CD4-positive, alpha-beta memory T cell (primary cell): ENCODE measurements around the gene TNFAIP3. TPM values are rescaled to one million over a fixed set of nuclear protein-coding genes. Genes with fewer than 3 reads are reported as not detected.

ENCODE experiments used
- CTCF ChIA-PET: fragments of 350-600 bp; sonication (Branson Sonifier 250); formaldehyde crosslinking; loops from one replicate; lab custom pipeline; 2021; ENCODE audit warnings: inconsistent platforms; ENCODE audit not compliant: partially characterized antibody; lab: Charles Lee
- POLR2A ChIA-PET: fragments of 350-600 bp; sonication (Branson Sonifier 250); formaldehyde crosslinking; loops from one replicate; lab custom pipeline; 2021; ENCODE audit not compliant: partially characterized antibody; lab: Charles Lee
- DNase-seq, 5 donors: peaks; one replicate each; pipeline versions ENCODE4 v3.0.0 to v3.0.0-alpha.2; 2020 to 2022; ENCODE audit warnings: mixed read lengths in 1 of 5
- H3K27ac ChIP-seq: one replicate; pipeline ENCODE4 v1.7.0; 2013; ENCODE audit warnings: low read depth, low read length
- H3K27me3 ChIP-seq: 2 replicates; pipeline ENCODE4 v1.7.0; 2013; ENCODE audit warnings: mild to moderate bottlenecking, low read length, moderate library complexity; ENCODE audit not compliant: insufficient read depth
- H3K36me3 ChIP-seq: 2 replicates; pipeline ENCODE4 v1.7.0; 2013; ENCODE audit warnings: mild to moderate bottlenecking, low read length, moderate library complexity; ENCODE audit not compliant: insufficient read depth
- H3K4me1 ChIP-seq: 2 replicates; pipeline ENCODE4 v1.7.0; 2013; ENCODE audit warnings: mild to moderate bottlenecking, low read length, moderate library complexity; ENCODE audit not compliant: insufficient read depth
- H3K4me3 ChIP-seq, 2 donors: one replicate each; pipeline ENCODE4 v1.7.0; 2013; ENCODE audit warnings: low read length in 2 of 2, mild to moderate bottlenecking in 1 of 2
- H3K9me3 ChIP-seq, 2 donors: one replicate each; pipeline ENCODE4 v1.7.0; 2013; ENCODE audit warnings: low read length in 2 of 2, control low read depth in 1 of 2; ENCODE audit not compliant: control insufficient read depth in 1 of 2
- H3K27ac Mint-ChIP-seq, 7 donors: one replicate each; pipeline ENCODE4 v1.8.0; 2020 to 2021; ENCODE audit warnings: mixed read lengths in 7 of 7, mild to moderate bottlenecking in 6 of 7, inconsistent platforms in 3 of 7, moderate library complexity in 3 of 7
- H3K27me3 Mint-ChIP-seq, 2 donors: one replicate each; pipeline ENCODE4 v1.8.0; 2020 to 2021; ENCODE audit warnings: mixed read lengths in 2 of 2
- H3K36me3 Mint-ChIP-seq, 2 donors: one replicate each; pipeline ENCODE4 v1.8.0; 2020 to 2021; ENCODE audit warnings: mixed read lengths in 2 of 2, inconsistent platforms in 1 of 2, mild to moderate bottlenecking in 1 of 2
- H3K4me1 Mint-ChIP-seq, 4 donors: one replicate each; pipeline ENCODE4 v1.8.0; 2020 to 2021; ENCODE audit warnings: mixed read lengths in 4 of 4, mild to moderate bottlenecking in 1 of 4
- H3K4me3 Mint-ChIP-seq, 8 donors: one replicate each; pipeline ENCODE4 v1.8.0; 2020 to 2021; ENCODE audit warnings: mixed read lengths in 8 of 8, mild to moderate bottlenecking in 7 of 8, moderate library complexity in 6 of 8, inconsistent platforms in 3 of 8
- H3K9me3 Mint-ChIP-seq, 8 donors: one replicate each; pipeline ENCODE4 v1.8.0; 2020 to 2021; ENCODE audit warnings: mixed read lengths in 8 of 8, mild to moderate bottlenecking in 5 of 8, inconsistent platforms in 3 of 8, moderate library complexity in 1 of 8
- intact Hi-C: fragments of 100-400 bp; cut with micrococcal nuclease; formaldehyde crosslinking; loops from one replicate; pipeline ENCODE4 v1.15.1; 2023
- polyA plus RNA-seq, 2 donors: library from polyadenylated mRNA; unstranded; fragments of 300-500 nt; fragmentation: Illumina TruSeq; gene quantifications; one replicate each; pipeline ENCODE4 v1.2.3, GENCODE V29; 2021
- total RNA-seq, 2 experiments: library from RNA; stranded (reverse); gene quantifications; one replicate each; pipeline ENCODE4 v1.2.3, GENCODE V29; 2021

Gene TNFAIP3
- total and polyA plus RNA-seq, 4 experiments from 2014 or later, result 112 to 318 (median 155) TPM

- no peaks in the 10 kb centered on the region for H3K27me3 Mint-ChIP-seq
- Histone ChIP-seq H3K9me3 (no peaks in the 10 kb centered on the region), H3K4me3 (no peak overlapping the region), H3K27me3 (no peaks in the 10 kb centered on the region), H3K27ac (no peak overlapping the region), H3K4me1 (peaks cover 15% of the 10 kb centered on the region), H3K36me3 (no peaks in the 10 kb centered on the region)
- no peak overlapping the region for H3K4me3 Mint-ChIP-seq
- no peak for DNase-seq
- intact Hi-C loops, result no loop called here
- ChIA-PET POLR2A (no interaction called here), CTCF (interaction anchor here (0.6 to 1.7 kb wide), 7 partner anchors 10 to 239 kb away, joined by 3 to 5 read pairs (median 3); no protein-coding TSS in a partner anchor)
- H3K27ac Mint-ChIP-seq, result no peak overlapping the region
- H3K36me3 Mint-ChIP-seq, result no peaks in the 10 kb centered on the region
- H3K4me1 Mint-ChIP-seq, result peaks cover 9 to 21% (median 13%) of the 10 kb centered on the region in 4 donors
- H3K9me3 Mint-ChIP-seq, result no peaks in the 10 kb centered on the region
These were observed 34.4 kb downstream of the TNFAIP3 start for GRCh38 chr6:137901454-137901853.

GRCh38 chr6:137902699-137903098, 35.6 kb downstream of the TNFAIP3 start:
- Histone ChIP-seq H3K4me3 (no peak overlapping the region), H3K27ac (no peak overlapping the region), H3K27me3 (no peaks in the 10 kb centered on the region), H3K4me1 (peaks cover 15% of the 10 kb centered on the region), H3K36me3 (no peaks in the 10 kb centered on the region), H3K9me3 (no peaks in the 10 kb centered on the region)
- Mint-ChIP-seq H3K27ac (no peak overlapping the region), H3K27me3 (no peaks in the 10 kb centered on the region), H3K36me3 (no peaks in the 10 kb centered on the region), H3K4me1 (peaks cover 9 to 24% (median 14%) of the 10 kb centered on the region in 4 donors), H3K4me3 (no peak overlapping the region), H3K9me3 (no peaks in the 10 kb centered on the region)
- ChIA-PET POLR2A (no interaction called here), CTCF (no interaction called here)
- no peak for DNase-seq
- intact Hi-C loops, result no loop called here

- CTCF ChIA-PET, result no interaction called here
- peaks cover 15% of the 10 kb centered on the region for H3K4me1 ChIP-seq
- H3K36me3 ChIP-seq, result no peaks in the 10 kb centered on the region
- no peak for DNase-seq
- Mint-ChIP-seq H3K9me3 (no peaks in the 10 kb centered on the region), H3K36me3 (no peaks in the 10 kb centered on the region), H3K4me3 (no peak overlapping the region), H3K27ac (no peak overlapping the region), H3K27me3 (no peaks in the 10 kb centered on the region), H3K4me1 (peaks cover 9 to 25% (median 14%) of the 10 kb centered on the region in 4 donors)
- no peak overlapping the region for H3K27ac ChIP-seq
- POLR2A ChIA-PET, result interaction anchor here (1.1 kb wide), 1 partner anchor 20 kb away, joined by 3 read pairs; no protein-coding TSS in a partner anchor
- H3K27me3 ChIP-seq, result no peaks in the 10 kb centered on the region
- H3K4me3 ChIP-seq, result no peak overlapping the region
- intact Hi-C loops, result no loop called here
- no peaks in the 10 kb centered on the region for H3K9me3 ChIP-seq
These were observed 36.3 kb downstream of the TNFAIP3 start for GRCh38 chr6:137903274-137903932.

- CTCF ChIA-PET, result no interaction called here
- Mint-ChIP-seq H3K27me3 (no peaks in the 10 kb centered on the region), H3K4me1 (peaks cover 12 to 33% (median 17%) of the 10 kb centered on the region in 4 donors), H3K36me3 (no peaks in the 10 kb centered on the region), H3K4me3 (peak overlapping the region; percentile 13 to 85 (median 72)), H3K9me3 (no peaks in the 10 kb centered on the region), H3K27ac (peak overlapping the region in 2 of 7 donors; percentile 2 to 70)
- no peak for DNase-seq
- POLR2A ChIA-PET, result interaction anchor here (1.1 kb wide), 1 partner anchor 21 kb away, joined by 3 read pairs; no protein-coding TSS in a partner anchor
- intact Hi-C loops, result loop anchor here (2.0 kb wide), 1 partner anchor 33 kb away; no protein-coding TSS in a partner anchor
- Histone ChIP-seq H3K36me3 (no peaks in the 10 kb centered on the region), H3K9me3 (no peaks in the 10 kb centered on the region), H3K27ac (no peak overlapping the region), H3K4me3 (no peak overlapping the region), H3K27me3 (no peaks in the 10 kb centered on the region), H3K4me1 (peaks cover 15% of the 10 kb centered on the region)
These were observed 37.1 kb downstream of the TNFAIP3 start for GRCh38 chr6:137903933-137904821.

GRCh38 chr6:137904822-137905617, 38.0 kb downstream of the TNFAIP3 start:
- peak overlapping the region in 6 of 7 donors; percentile 2 to 75 (median 26) for H3K27ac Mint-ChIP-seq
- H3K27ac ChIP-seq, result no peak overlapping the region
- CTCF ChIA-PET, result no interaction called here
- H3K27me3 Mint-ChIP-seq, result peaks cover 2 to 3% of the 10 kb centered on the region in 2 donors
- peak overlapping the region in 1 of 2 donors; percentile 8 for H3K4me3 ChIP-seq
- H3K4me3 Mint-ChIP-seq, result peak overlapping the region; percentile 56 to 85 (median 74)
- H3K4me1 Mint-ChIP-seq, result peaks cover 12 to 35% (median 18%) of the 10 kb centered on the region in 4 donors
- peak in 2 of 5 donors; percentile 14 to 73 for DNase-seq
- peaks cover 15% of the 10 kb centered on the region for H3K4me1 ChIP-seq
- H3K9me3 ChIP-seq, result no peaks in the 10 kb centered on the region
- POLR2A ChIA-PET, result no interaction called here
- H3K36me3 ChIP-seq, result no peaks in the 10 kb centered on the region
- intact Hi-C loops, result loop anchor here (2.0 kb wide), 1 partner anchor 34 kb away; no protein-coding TSS in a partner anchor
- H3K36me3 Mint-ChIP-seq, result no peaks in the 10 kb centered on the region
- H3K9me3 Mint-ChIP-seq, result no peaks in the 10 kb centered on the region
- no peaks in the 10 kb centered on the region for H3K27me3 ChIP-seq

GRCh38 chr6:137906020-137906472, 39.0 kb downstream of the TNFAIP3 start:
- Histone ChIP-seq H3K27ac (no peak overlapping the region), H3K27me3 (no peaks in the 10 kb centered on the region), H3K36me3 (no peaks in the 10 kb centered on the region), H3K4me3 (no peak overlapping the region), H3K4me1 (peaks cover 15% of the 10 kb centered on the region), H3K9me3 (no peaks in the 10 kb centered on the region)
- H3K4me1 Mint-ChIP-seq, result peaks cover 12 to 35% (median 18%) of the 10 kb centered on the region in 4 donors
- peaks cover 2 to 3% of the 10 kb centered on the region in 2 donors for H3K27me3 Mint-ChIP-seq
- CTCF ChIA-PET, result no interaction called here
- no peaks in the 10 kb centered on the region for H3K36me3 Mint-ChIP-seq
- H3K4me3 Mint-ChIP-seq, result no peak overlapping the region
- intact Hi-C loops, result no loop called here
- no peak for DNase-seq
- POLR2A ChIA-PET, result no interaction called here
- H3K27ac Mint-ChIP-seq, result no peak overlapping the region
- no peaks in the 10 kb centered on the region for H3K9me3 Mint-ChIP-seq
